NB4 (cell line): Measurements from ENCODE around the gene MAD1L1.

ENCODE experiments used
- POLR2A ChIP-seq: IDR thresholded peaks from 2 replicates; pipeline ENCODE4 v1.6.1; 2011; ENCODE audit warnings: mild to moderate bottlenecking; ENCODE audit not compliant: insufficient read length; ENCODE audit errors: extremely low read depth
- TF ChIP-seq, protein P1 (sequence below): IDR thresholded peaks from 2 replicates; pipeline ENCODE4 v1.6.1; 2011; ENCODE audit warnings: low read depth, low read length

GRCh38 chr7:2123916-2124315, 108.8 kb downstream of the MAD1L1 start:
- TF ChIP-seq POLR2A = no peak
- TF ChIP-seq, protein P1, sequence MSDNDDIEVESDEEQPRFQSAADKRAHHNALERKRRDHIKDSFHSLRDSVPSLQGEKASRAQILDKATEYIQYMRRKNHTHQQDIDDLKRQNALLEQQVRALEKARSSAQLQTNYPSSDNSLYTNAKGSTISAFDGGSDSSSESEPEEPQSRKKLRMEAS = no peak
